Neural cell (in vitro differentiated cells): ENCODE results near the gene MRPL47.

ENCODE experiments used
- CTCF ChIP-seq: fragments of 450-650 bp; IDR thresholded peaks from 2 replicates; pipeline ENCODE4 v1.5.1; 2014; ENCODE audit warnings: antibody characterized with exemption, mild to moderate bottlenecking, moderate library complexity; ENCODE audit not compliant: poor library complexity, severe bottlenecking
- EP300 ChIP-seq: fragments of 450-650 bp; conservative IDR thresholded peaks from 2 replicates; pipeline ENCODE4 v1.6.1; 2014; ENCODE audit warnings: antibody characterized with exemption, mild to moderate bottlenecking, moderate library complexity; ENCODE audit not compliant: poor library complexity, severe bottlenecking
- EZH2 ChIP-seq: fragments of 200-600, 300-800 bp; shearing (Covaris generic), sonication (generic); IDR thresholded peaks from 2 replicates; pipeline ENCODE4 v1.6.1; 2014; ENCODE audit warnings: antibody characterized with exemption, low read length, borderline replicate concordance, mild to moderate bottlenecking; ENCODE audit not compliant: insufficient read depth, poor library complexity, severe bottlenecking
- POLR2AphosphoS5 ChIP-seq: IDR thresholded peaks from 2 replicates; pipeline ENCODE4 v1.6.1; 2012
- TAF1 ChIP-seq: IDR thresholded peaks from 2 replicates; pipeline ENCODE4 v1.6.1; 2012; ENCODE audit warnings: low read depth

DNA sequence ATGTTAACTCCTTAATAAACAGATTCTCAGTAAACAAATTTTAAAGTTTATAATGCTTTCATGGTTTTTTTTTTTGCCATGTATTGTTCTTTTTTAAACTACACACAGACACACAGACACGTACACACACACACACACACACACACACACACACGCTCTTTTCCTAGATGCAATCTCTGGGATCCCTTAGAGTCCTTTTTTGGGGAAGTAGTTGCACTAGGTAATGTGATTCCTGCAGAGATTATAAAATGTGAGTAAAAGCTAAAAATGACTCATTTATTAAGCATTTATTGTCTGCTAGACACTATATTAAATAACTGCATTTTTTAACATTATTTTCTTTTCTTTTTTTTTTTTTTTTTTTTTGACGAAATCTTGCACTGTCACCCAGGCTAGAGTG lies 20.0 kb upstream of the MRPL47 start:
- no peak for TF ChIP-seq CTCF
- no peak for TF ChIP-seq POLR2AphosphoS5
- TF ChIP-seq EP300 = no peak
- TF ChIP-seq TAF1 = no peak
- TF ChIP-seq EZH2 = no peak
